Heart left ventricle (tissue), 16 donors: ENCODE results near the gene RNU11. TPM values are rescaled to one million over a fixed set of nuclear protein-coding genes. Genes with fewer than 3 reads are reported as not detected.

Experiments used
- ATAC-seq, 4 donors: fragments of 200-7000 bp; cut with Tn5 transposase; one replicate each; pipeline ENCODE4 v1.9.1; 2020 to 2022; ENCODE audit warnings: moderate library complexity in 4 of 4, mild to moderate bottlenecking in 3 of 4, moderate number of reproducible peaks in 1 of 4
- DNase-seq, 5 donors: peaks; one replicate each; pipeline ENCODE4 v3.0.0-alpha.2; 2020
- H3K27ac ChIP-seq, 12 donors: fragments of 200-600 bp; sonication (generic) in 4 of 12; one replicate each; pipeline versions ENCODE4 v1.5.0 to v1.8.0; 2016 to 2022; ENCODE audit warnings: mild to moderate bottlenecking in 2 of 12
- H3K27me3 ChIP-seq, 9 donors: fragments of 200-600 bp; sonication (generic) in 2 of 9; one replicate each; pipeline versions ENCODE4 v1.5.1 to v1.8.0; 2016 to 2022; ENCODE audit warnings: mild to moderate bottlenecking in 3 of 9
- H3K36me3 ChIP-seq, 9 donors: fragments of 200-600 bp; sonication (generic) in 2 of 9; one replicate each; pipeline versions ENCODE4 v1.5.0 to v1.8.0; 2018 to 2022; ENCODE audit warnings: mild to moderate bottlenecking in 2 of 9
- H3K4me1 ChIP-seq, 12 donors: fragments of 200-600 bp; sonication (generic) in 4 of 12; one replicate each; pipeline versions ENCODE4 v1.5.0 to v1.8.0; 2016 to 2022; ENCODE audit warnings: mild to moderate bottlenecking in 3 of 12
- H3K4me3 ChIP-seq, 12 donors: fragments of 200-600 bp; sonication (generic) in 4 of 12; one replicate each; pipeline versions ENCODE4 v1.5.0 to v1.8.0; 2017 to 2022; ENCODE audit warnings: mild to moderate bottlenecking in 9 of 12, moderate library complexity in 4 of 12
- H3K9me3 ChIP-seq, 12 donors: fragments of 200-600 bp; sonication (generic) in 4 of 12; one replicate each; pipeline versions ENCODE4 v1.5.0 to v1.8.0; 2016 to 2022; ENCODE audit warnings: mild to moderate bottlenecking in 1 of 12
- CTCF ChIP-seq, 12 donors: fragments of 200-600 bp; sonication (generic) in 4 of 12; IDR thresholded peaks; one replicate each; pipeline versions ENCODE4 v1.5.0 to v1.8.0; 2018 to 2022; ENCODE audit warnings: antibody characterized with exemption in 12 of 12, mild to moderate bottlenecking in 5 of 12
- POLR2A ChIP-seq, 2 donors: fragments of 450-650 bp; IDR thresholded peaks; one replicate each; pipeline ENCODE4 v1.6.1; 2017; ENCODE audit warnings: antibody characterized with exemption in 2 of 2, mild to moderate bottlenecking in 2 of 2, moderate library complexity in 2 of 2
- WGBS, 4 donors: extraction: QIAGEN DNeasy Blood & Tissue Kit in 2 of 4; methylation state at CpG; one replicate each; pipeline versions ENCODE4 v1.1.5 to v1.1.7; 2013 to 2018; 5-methylcytosine and 5-hydroxymethylcytosine counted together
- intact Hi-C, 10 donors: fragments of 100-400 bp; cut with DNase I; formaldehyde crosslinking; loops; one replicate each; pipeline versions ENCODE4 v1.11.1 to v1.14.2; 2022
- polyA plus RNA-seq, 2 donors: library from polyadenylated mRNA; stranded (reverse); fragments of 200-250 nt; gene quantifications; one replicate each; pipeline ENCODE4 v1.2.3, GENCODE V29; 2013
- total RNA-seq, 9 donors: library from RNA; depleted of rRNA in 2 of 9; stranded (reverse); fragments of >200 nt in 2 of 9; fragmentation: NEBNext Ultra II Directional in 3 of 9; extraction: Animal tissue kit (Norgen Biotek cat#: 25700) in 3 of 9; gene quantifications; one replicate each; pipeline versions ENCODE4 v1.1.0 to v1.2.4, GENCODE V29; 2016 to 2023
- donor health status: ischemic (EF 13 %, LVEDD 7.1; RV severe dilation, severe dysfunction).
- donor health status: healthy with polysubstance abuse.
- donor health status: DM: no; HTN: yes; CAD: no.
- donor health status: DM: no; HTN: no; CAD: no.
- donor health status: ischemic (EF 25% LVEDD 6.9; RV normal size, moderate dysfunction).
- donor health status: ischemic (EF 25% LVEDD 5.7; RV mildly dilated, moderate dysfunction).
- donor health status: healthy.
- donor health status: DM: yes; HTN: yes; CAD: no.
- donor health status: ischemic (EF 35%, LVEDD 5.7; RV mildly dilated, moderate dysfunction).
- donor health status: nonischemic (EF 11% LVEDD 7.7; RV severe dilation, severe dysfunction).
- donor health status: DM: yes; HTN: yes; CAD: no.
- donor health status: PGD.
- donor health status: ischemic (EF 29% LVEDD 5.4; RV normal size, mild dysfunction).
- donor health status: nonischemic (EF 23%, LVEDD 6.1; RV moderate dilation, normal function).

RNU11 gene
- total and polyA plus RNA-seq, 11 donors: not detected

DNA sequence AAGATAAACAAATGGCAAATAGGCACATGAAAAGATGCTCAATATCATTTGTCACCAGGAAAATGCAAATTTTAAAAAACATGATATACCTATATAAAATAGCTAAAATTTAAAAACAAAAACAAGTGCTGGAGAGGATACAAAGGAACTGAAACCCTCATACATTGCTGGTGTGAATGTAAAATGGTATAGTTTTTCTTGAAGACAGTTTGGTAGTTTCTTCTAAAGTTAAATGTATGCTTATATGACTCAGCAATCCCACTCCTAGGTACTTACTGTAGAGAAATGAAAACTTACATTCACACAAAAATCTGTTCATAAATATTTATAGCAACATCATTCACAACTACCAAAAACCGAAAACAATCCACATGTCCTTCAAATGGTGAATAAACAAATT lies 16.7 kb upstream of the RNU11 start:
- ATAC-seq (no peak), DNase-seq (no peak)
- no peak overlapping the region for H3K4me3 ChIP-seq
- TF ChIP-seq CTCF (IDR thresholded peaks at IDR 0.05): no peak
- TF ChIP-seq POLR2A (IDR thresholded peaks at IDR 0.05): no peak
- H3K4me1 ChIP-seq: no peaks in the 10 kb centered on the region
- no peaks in the 10 kb centered on the region for H3K27me3 ChIP-seq
- no peak overlapping the region for H3K27ac ChIP-seq
- intact Hi-C loops: no loop called here
- 93 to 100% (median 94%) methylated on average over 1 of the region's 1 CpG for WGBS, 4 donors
- H3K36me3 ChIP-seq: peaks cover 0 to 5% (median 0%) of the 10 kb centered on the region in 9 donors
- no peaks in the 10 kb centered on the region for H3K9me3 ChIP-seq

DNA sequence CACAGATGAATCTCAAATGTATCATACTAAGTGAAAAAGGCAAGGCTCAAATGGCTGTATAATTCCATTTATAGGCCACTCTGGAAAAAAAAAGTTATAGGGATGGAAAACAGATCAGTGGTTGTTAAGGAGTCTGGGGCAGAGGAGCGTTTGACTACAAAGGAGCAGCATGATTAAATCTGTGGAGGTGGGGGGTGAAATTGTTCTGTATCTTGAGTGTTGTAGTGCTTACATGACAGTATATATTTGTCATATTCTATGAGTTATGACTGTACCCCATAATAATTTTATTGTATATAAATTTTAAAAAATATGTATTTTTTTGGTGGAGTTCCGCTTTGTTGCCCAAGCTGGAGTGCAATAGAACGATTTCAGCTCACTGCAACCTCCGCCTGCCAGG lies 15.8 kb upstream of the RNU11 start:
- H3K4me1 ChIP-seq: no peaks in the 10 kb centered on the region
- ATAC-seq (no peak), DNase-seq (no peak)
- no peaks in the 10 kb centered on the region for H3K27me3 ChIP-seq
- WGBS, 4 donors: 91 to 96% (median 94%) methylated on average over 4 of the region's 4 CpGs
- intact Hi-C loops: no loop called here
- peaks cover 0 to 5% (median 0%) of the 10 kb centered on the region in 9 donors for H3K36me3 ChIP-seq
- no peaks in the 10 kb centered on the region for H3K9me3 ChIP-seq
- H3K27ac ChIP-seq: no peak overlapping the region
- no peak for TF ChIP-seq CTCF (IDR thresholded peaks at IDR 0.05)
- TF ChIP-seq POLR2A (IDR thresholded peaks at IDR 0.05): no peak
- no peak overlapping the region for H3K4me3 ChIP-seq

- ATAC-seq: no peak
Measured at GRCh38 chr1:28640766-28641165, 7.6 kb upstream of the RNU11 start.

More at GRCh38 chr1:28640766-28641165, 7.6 kb upstream of the RNU11 start:
- H3K36me3 ChIP-seq: peaks cover 0 to 5% (median 0%) of the 10 kb centered on the region in 9 donors
- intact Hi-C loops: loop anchor here in 8 of 10 donors (5.0 to 10.0 kb wide), 7 partner anchors 56 to 542 kb away; partner anchors contain the start of genes YTHDF2 (in 2 of the 8) and SRSF4 (in 1 of the 8)
- H3K4me1 ChIP-seq: peaks cover 5 to 32% (median 27%) of the 10 kb centered on the region in 12 donors
- H3K27me3 ChIP-seq: no peaks in the 10 kb centered on the region
- 92 to 95% (median 93%) methylated on average over 1 of the region's 1 CpG for WGBS, 4 donors
- H3K27ac ChIP-seq: no peak overlapping the region
- TF ChIP-seq POLR2A (IDR thresholded peaks at IDR 0.05): no peak
- TF ChIP-seq CTCF (IDR thresholded peaks at IDR 0.05): no peak
- H3K4me3 ChIP-seq: no peak overlapping the region
- DNase-seq: no peak
- H3K9me3 ChIP-seq: no peaks in the 10 kb centered on the region
